ENCODE measurements around the gene CSF1.

- no peak for TF ChIP-seq POLR2A (IDR thresholded peaks at IDR 0.05)
- TF ChIP-seq CTCF (IDR thresholded peaks at IDR 0.05 in 8 of 11, conservative IDR thresholded peaks at IDR 0.05 in 3 of 11) = no peak
These were observed 20.6 kb downstream of the CSF1 start for GRCh38 chr1:109931189-109931731.
